HepG2 (cell line): ENCODE results near the gene CPNE1. TPM values are rescaled to one million over a fixed set of nuclear protein-coding genes. Genes with fewer than 3 reads are reported as not detected.
A peak's percentile ranks its signal among the peaks of the same experiment; 100 is the strongest.

Experiments
- CEBPG ChIP-seq: IDR thresholded peaks from 2 replicates; pipeline ENCODE4 v1.6.1; 2016
- CENPT ChIP-seq: sonication (generic); formaldehyde crosslinking; IDR thresholded peaks from 2 replicates; pipeline ENCODE4 v1.8.0; 2022; ENCODE audit warnings: low read depth, mild to moderate bottlenecking, moderate library complexity, missing genetic modification reagents
- CENPX ChIP-seq: sonication (generic); formaldehyde crosslinking; IDR thresholded peaks from 2 replicates; pipeline ENCODE4 v1.9.0; 2021; ENCODE audit warnings: mild to moderate bottlenecking, missing genetic modification reagents, moderate library complexity
- FOXM1 ChIP-seq: sonication (generic); formaldehyde crosslinking; IDR thresholded peaks from 2 replicates; pipeline ENCODE4 v1.5.0; 2020; ENCODE audit warnings: missing genetic modification reagents
- HNF4G ChIP-seq, 2 experiments: sonication (generic) in 1 of 2; formaldehyde crosslinking in 1 of 2; IDR thresholded peaks; 2 replicates each; pipeline versions ENCODE4 v1.4.0 to v1.6.1; 2011 to 2020; ENCODE audit warnings: borderline replicate concordance in 2 of 2, low read depth in 2 of 2, mild to moderate bottlenecking in 2 of 2, low read length in 1 of 2, missing genetic modification reagents in 1 of 2, moderate library complexity in 1 of 2
- IKZF4 ChIP-seq: sonication (generic); formaldehyde crosslinking; IDR thresholded peaks from 2 replicates; pipeline ENCODE4 v1.5.1; 2020; ENCODE audit warnings: borderline replicate concordance, mild to moderate bottlenecking, low read depth, missing genetic modification reagents; ENCODE audit errors: not compliant biosample characterization
- KAT7 ChIP-seq: IDR thresholded peaks from 2 replicates; pipeline ENCODE4 v1.6.1; 2018; ENCODE audit warnings: borderline replicate concordance, missing compliant biosample characterization
- NFRKB ChIP-seq: fragments of 450-650 bp; IDR thresholded peaks from 2 replicates; pipeline ENCODE4 v1.6.1; 2017
- PLRG1 ChIP-seq: fragments of 450-650 bp; conservative IDR thresholded peaks from 2 replicates; pipeline ENCODE4 v1.6.1; 2016
- SMARCC2 ChIP-seq: fragments of 450-650 bp; IDR thresholded peaks from 2 replicates; pipeline ENCODE4 v1.6.1; 2017; ENCODE audit warnings: antibody characterized with exemption, mild to moderate bottlenecking
- SOX6 ChIP-seq, 2 experiments: fragments of 450-650 bp in 1 of 2; sonication (generic) in 1 of 2; formaldehyde crosslinking in 1 of 2; IDR thresholded peaks; 2 replicates each; pipeline versions ENCODE4 v1.4.0 to v1.6.1; 2017 to 2020; ENCODE audit warnings: antibody characterized with exemption in 1 of 2, mild to moderate bottlenecking in 1 of 2, missing genetic modification reagents in 1 of 2
- TOE1 ChIP-seq: sonication (generic); formaldehyde crosslinking; IDR thresholded peaks from 2 replicates; pipeline ENCODE4 v1.4.0; 2020; ENCODE audit warnings: mild to moderate bottlenecking, missing genetic modification reagents
- ZFAT ChIP-seq: sonication (generic); formaldehyde crosslinking; conservative IDR thresholded peaks from 2 replicates; pipeline ENCODE4 v1.8.1; 2023; ENCODE audit warnings: missing genetic modification reagents, inconsistent platforms
- ZFY ChIP-seq: sonication (generic); formaldehyde crosslinking; IDR thresholded peaks from 2 replicates; pipeline ENCODE4 v1.4.0; 2020; ENCODE audit warnings: missing genetic modification reagents
- ZNF10 ChIP-seq: sonication (generic); formaldehyde crosslinking; IDR thresholded peaks from 2 replicates; pipeline ENCODE4 v1.4.0; 2020; ENCODE audit warnings: mild to moderate bottlenecking, low read depth, missing genetic modification reagents, borderline replicate concordance
- ZNF101 ChIP-seq: sonication (generic); formaldehyde crosslinking; IDR thresholded peaks from 2 replicates; pipeline ENCODE4 v1.4.0; 2020; ENCODE audit warnings: mild to moderate bottlenecking, low read depth, missing genetic modification reagents, borderline replicate concordance
- ZNF143 ChIP-seq: sonication (generic); formaldehyde crosslinking; IDR thresholded peaks from 2 replicates; pipeline ENCODE4 v1.4.0; 2020; ENCODE audit warnings: missing genetic modification reagents
- ZNF335 ChIP-seq: sonication (generic); formaldehyde crosslinking; IDR thresholded peaks from 2 replicates; pipeline ENCODE4 v1.4.0; 2020; ENCODE audit warnings: missing genetic modification reagents
- ZNF749 ChIP-seq: sonication (generic); formaldehyde crosslinking; IDR thresholded peaks from 2 replicates; pipeline ENCODE4 v1.8.0; 2022; ENCODE audit warnings: mild to moderate bottlenecking, missing genetic modification reagents, moderate library complexity, borderline replicate concordance
- polyA plus RNA-seq, 8 experiments: library from polyadenylated mRNA; depleted of rRNA in 3 of 8; stranded (reverse) in 7 of 8; unstranded in 1 of 8; fragments of >200 nt; fragmentation: Illumina TruSeq in 4 of 8; extraction: Trizol in 4 of 8; gene quantifications; 2 replicates each; pipeline versions ENCODE4 v1.2.1 to v1.2.3, GENCODE V29; 2011 to 2016; ENCODE audit warnings: low read depth in 4 of 8, missing spikeins in 1 of 8, mixed read lengths in 1 of 8; ENCODE audit not compliant: insufficient read depth in 1 of 8
- total RNA-seq, 5 experiments: library from RNA; depleted of rRNA; stranded (reverse); fragments of >200 nt; fragmentation: Illumina TruSeq; extraction: Trizol; gene quantifications; 2 replicates each; pipeline ENCODE4 v1.2.3, GENCODE V29; 2016; ENCODE audit warnings: low read depth in 1 of 5
- TF ChIP-seq, protein P1 (sequence below): sonication (generic); formaldehyde crosslinking; IDR thresholded peaks from 2 replicates; pipeline ENCODE4 v1.8.1; 2022; ENCODE audit warnings: low read depth, mild to moderate bottlenecking, missing genetic modification reagents
- TF ChIP-seq, protein P2 (sequence below): sonication (generic); formaldehyde crosslinking; IDR thresholded peaks from 2 replicates; pipeline ENCODE4 v1.5.0; 2020; ENCODE audit warnings: missing genetic modification reagents
- TF ChIP-seq, protein P3 (sequence below): sonication (generic); formaldehyde crosslinking; IDR thresholded peaks from 2 replicates; pipeline ENCODE4 v1.5.0; 2020; ENCODE audit warnings: mild to moderate bottlenecking, missing genetic modification reagents, borderline replicate concordance
- TF ChIP-seq, protein P4 (sequence below): sonication (generic); formaldehyde crosslinking; IDR thresholded peaks from 2 replicates; pipeline ENCODE4 v1.4.0; 2020; ENCODE audit warnings: missing genetic modification reagents

Gene CPNE1
- total and polyA plus RNA-seq, 2 of the 13 experiments (the other 11 are each of a cell fraction or from before 2014, with no cell fraction given), result 408 to 431 TPM

DNA sequence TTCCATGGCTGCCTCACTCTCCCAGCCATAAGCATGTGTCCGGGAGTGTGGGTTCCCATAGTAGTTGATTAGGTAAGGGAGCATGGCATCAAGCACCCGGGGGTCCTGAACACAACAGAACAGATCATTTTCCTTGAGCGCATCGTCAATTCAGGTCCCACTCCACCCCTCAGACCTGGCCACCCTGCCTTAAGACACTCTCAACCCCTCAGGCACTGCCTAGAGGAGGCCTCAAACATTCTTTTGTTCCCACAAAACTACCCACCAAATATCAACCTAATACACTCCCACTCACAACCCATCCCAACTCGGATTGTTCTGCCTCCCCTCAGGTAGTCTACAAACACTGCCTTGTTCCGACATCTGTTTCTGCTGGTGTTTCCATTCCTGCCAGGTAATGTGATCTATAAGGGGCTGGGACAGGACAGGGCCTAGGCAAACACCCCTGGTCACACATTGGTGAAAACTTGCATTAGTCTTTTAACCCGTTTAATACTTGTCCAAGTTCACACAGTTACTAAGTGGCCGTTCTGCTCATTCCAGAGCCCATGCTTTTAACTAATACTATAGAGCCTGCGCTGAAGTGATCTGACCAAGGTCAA lies 33.1 kb upstream of the CPNE1 start (continued):
- TF ChIP-seq FOXM1 (CRISPR knock-in tag), result no peak
- TF ChIP-seq CENPT (CRISPR knock-in tag), result no peak
- no peak for TF ChIP-seq ZNF143
- no peak for TF ChIP-seq SMARCC2
- no peak for TF ChIP-seq NFRKB
- no peak for TF ChIP-seq HNF4G (IDR thresholded peaks at IDR 0.05; ENCODE audit: borderline replicate concordance, low read depth, low read length)
- TF ChIP-seq HNF4G (CRISPR knock-in tag; IDR thresholded peaks at IDR 0.05; ENCODE audit: borderline replicate concordance, low read depth), result peak; percentile 35
- TF ChIP-seq, protein P1, sequence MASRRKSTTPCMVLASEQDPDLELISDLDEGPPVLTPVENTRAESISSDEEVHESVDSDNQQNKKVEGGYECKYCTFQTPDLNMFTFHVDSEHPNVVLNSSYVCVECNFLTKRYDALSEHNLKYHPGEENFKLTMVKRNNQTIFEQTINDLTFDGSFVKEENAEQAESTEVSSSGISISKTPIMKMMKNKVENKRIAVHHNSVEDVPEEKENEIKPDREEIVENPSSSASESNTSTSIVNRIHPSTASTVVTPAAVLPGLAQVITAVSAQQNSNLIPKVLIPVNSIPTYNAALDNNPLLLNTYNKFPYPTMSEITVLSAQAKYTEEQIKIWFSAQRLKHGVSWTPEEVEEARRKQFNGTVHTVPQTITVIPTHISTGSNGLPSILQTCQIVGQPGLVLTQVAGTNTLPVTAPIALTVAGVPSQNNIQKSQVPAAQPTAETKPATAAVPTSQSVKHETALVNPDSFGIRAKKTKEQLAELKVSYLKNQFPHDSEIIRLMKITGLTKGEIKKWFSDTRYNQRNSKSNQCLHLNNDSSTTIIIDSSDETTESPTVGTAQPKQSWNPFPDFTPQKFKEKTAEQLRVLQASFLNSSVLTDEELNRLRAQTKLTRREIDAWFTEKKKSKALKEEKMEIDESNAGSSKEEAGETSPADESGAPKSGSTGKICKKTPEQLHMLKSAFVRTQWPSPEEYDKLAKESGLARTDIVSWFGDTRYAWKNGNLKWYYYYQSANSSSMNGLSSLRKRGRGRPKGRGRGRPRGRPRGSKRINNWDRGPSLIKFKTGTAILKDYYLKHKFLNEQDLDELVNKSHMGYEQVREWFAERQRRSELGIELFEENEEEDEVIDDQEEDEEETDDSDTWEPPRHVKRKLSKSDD (CRISPR knock-in tag), result no peak
- TF ChIP-seq, protein P2, sequence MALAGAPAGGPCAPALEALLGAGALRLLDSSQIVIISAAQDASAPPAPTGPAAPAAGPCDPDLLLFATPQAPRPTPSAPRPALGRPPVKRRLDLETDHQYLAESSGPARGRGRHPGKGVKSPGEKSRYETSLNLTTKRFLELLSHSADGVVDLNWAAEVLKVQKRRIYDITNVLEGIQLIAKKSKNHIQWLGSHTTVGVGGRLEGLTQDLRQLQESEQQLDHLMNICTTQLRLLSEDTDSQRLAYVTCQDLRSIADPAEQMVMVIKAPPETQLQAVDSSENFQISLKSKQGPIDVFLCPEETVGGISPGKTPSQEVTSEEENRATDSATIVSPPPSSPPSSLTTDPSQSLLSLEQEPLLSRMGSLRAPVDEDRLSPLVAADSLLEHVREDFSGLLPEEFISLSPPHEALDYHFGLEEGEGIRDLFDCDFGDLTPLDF (CRISPR knock-in tag), result no peak
- TF ChIP-seq, protein P3, sequence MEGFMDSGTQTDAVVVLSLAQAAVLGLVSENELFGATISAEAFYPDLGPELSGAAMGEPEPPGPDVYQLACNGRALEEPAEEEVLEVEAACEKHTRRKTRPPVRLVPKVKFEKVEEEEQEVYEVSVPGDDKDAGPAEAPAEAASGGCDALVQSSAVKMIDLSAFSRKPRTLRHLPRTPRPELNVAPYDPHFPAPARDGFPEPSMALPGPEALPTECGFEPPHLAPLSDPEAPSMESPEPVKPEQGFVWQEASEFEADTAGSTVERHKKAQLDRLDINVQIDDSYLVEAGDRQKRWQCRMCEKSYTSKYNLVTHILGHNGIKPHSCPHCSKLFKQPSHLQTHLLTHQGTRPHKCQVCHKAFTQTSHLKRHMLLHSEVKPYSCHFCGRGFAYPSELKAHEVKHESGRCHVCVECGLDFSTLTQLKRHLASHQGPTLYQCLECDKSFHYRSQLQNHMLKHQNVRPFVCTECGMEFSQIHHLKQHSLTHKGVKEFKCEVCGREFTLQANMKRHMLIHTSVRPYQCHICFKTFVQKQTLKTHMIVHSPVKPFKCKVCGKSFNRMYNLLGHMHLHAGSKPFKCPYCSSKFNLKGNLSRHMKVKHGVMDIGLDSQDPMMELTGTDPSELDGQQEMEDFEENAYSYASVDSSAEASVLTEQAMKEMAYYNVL (CRISPR knock-in tag), result peak; percentile 73; the same call in 1 of the 2 replicates
- no peak for TF ChIP-seq ZFAT (CRISPR knock-in tag)
- peak; percentile 63 for TF ChIP-seq IKZF4
- peak; percentile 43; the same call in 1 of the 2 replicates for TF ChIP-seq ZFY (CRISPR knock-in tag)
- TF ChIP-seq ZNF749 (CRISPR knock-in tag), result no peak
- TF ChIP-seq KAT7 (CRISPR knock-in tag), result no peak
- TF ChIP-seq, protein P4, sequence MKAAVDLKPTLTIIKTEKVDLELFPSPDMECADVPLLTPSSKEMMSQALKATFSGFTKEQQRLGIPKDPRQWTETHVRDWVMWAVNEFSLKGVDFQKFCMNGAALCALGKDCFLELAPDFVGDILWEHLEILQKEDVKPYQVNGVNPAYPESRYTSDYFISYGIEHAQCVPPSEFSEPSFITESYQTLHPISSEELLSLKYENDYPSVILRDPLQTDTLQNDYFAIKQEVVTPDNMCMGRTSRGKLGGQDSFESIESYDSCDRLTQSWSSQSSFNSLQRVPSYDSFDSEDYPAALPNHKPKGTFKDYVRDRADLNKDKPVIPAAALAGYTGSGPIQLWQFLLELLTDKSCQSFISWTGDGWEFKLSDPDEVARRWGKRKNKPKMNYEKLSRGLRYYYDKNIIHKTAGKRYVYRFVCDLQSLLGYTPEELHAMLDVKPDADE (CRISPR knock-in tag), result no peak
- TF ChIP-seq ZNF335, result 0 out of 2 replicates have a peak, but pooled peaks have one; percentile 2
- no peak; the same call in 1 of the 2 replicates for TF ChIP-seq CEBPG (CRISPR knock-in tag)
- TF ChIP-seq CENPX (CRISPR knock-in tag), result no peak
- no peak for TF ChIP-seq SOX6 (IDR thresholded peaks at IDR 0.05)
- TF ChIP-seq SOX6 (CRISPR knock-in tag; IDR thresholded peaks at IDR 0.05), result peak; percentile 53
- TF ChIP-seq ZNF101 (CRISPR knock-in tag), result no peak
- TF ChIP-seq ZNF10 (CRISPR knock-in tag), result no peak
- TF ChIP-seq TOE1, result no peak; the same call in 1 of the 2 replicates
- TF ChIP-seq PLRG1, result no peak
